SK-N-SH (cell line): ENCODE results near the gene PDGFC.

Source experiments
- GATA2 ChIP-seq: sonication (generic); formaldehyde crosslinking; IDR thresholded peaks from 2 replicates; pipeline ENCODE4 v1.5.0; 2020; ENCODE audit warnings: mild to moderate bottlenecking, missing genetic modification reagents
- JUND ChIP-seq: IDR thresholded peaks from 2 replicates; pipeline ENCODE4 v1.4.0; 2012
- TF ChIP-seq, protein P1 (sequence below): fragments of 200-600 bp; sonication (generic); IDR thresholded peaks from 2 replicates; pipeline ENCODE4 v1.6.1; 2017; ENCODE audit warnings: antibody characterized with exemption, mild to moderate bottlenecking, moderate library complexity

- TF ChIP-seq GATA2 (CRISPR knock-in tag): no peak
- TF ChIP-seq JUND: 0 out of 2 replicates have a peak, but pooled peaks have one; percentile 5
- TF ChIP-seq, protein P1, sequence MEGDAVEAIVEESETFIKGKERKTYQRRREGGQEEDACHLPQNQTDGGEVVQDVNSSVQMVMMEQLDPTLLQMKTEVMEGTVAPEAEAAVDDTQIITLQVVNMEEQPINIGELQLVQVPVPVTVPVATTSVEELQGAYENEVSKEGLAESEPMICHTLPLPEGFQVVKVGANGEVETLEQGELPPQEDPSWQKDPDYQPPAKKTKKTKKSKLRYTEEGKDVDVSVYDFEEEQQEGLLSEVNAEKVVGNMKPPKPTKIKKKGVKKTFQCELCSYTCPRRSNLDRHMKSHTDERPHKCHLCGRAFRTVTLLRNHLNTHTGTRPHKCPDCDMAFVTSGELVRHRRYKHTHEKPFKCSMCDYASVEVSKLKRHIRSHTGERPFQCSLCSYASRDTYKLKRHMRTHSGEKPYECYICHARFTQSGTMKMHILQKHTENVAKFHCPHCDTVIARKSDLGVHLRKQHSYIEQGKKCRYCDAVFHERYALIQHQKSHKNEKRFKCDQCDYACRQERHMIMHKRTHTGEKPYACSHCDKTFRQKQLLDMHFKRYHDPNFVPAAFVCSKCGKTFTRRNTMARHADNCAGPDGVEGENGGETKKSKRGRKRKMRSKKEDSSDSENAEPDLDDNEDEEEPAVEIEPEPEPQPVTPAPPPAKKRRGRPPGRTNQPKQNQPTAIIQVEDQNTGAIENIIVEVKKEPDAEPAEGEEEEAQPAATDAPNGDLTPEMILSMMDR: no peak
These were observed 69.7 kb downstream of the PDGFC start for GRCh38 chr4:156901871-156902270.
